ENCODE results near the gene SLC6A2. TPM values are rescaled to one million over a fixed set of nuclear protein-coding genes. Genes with fewer than 3 reads are reported as not detected.

SLC6A2 gene
- total RNA-seq, 2 donors from 2014 or later = 0.16 TPM; not detected in 1

DNA sequence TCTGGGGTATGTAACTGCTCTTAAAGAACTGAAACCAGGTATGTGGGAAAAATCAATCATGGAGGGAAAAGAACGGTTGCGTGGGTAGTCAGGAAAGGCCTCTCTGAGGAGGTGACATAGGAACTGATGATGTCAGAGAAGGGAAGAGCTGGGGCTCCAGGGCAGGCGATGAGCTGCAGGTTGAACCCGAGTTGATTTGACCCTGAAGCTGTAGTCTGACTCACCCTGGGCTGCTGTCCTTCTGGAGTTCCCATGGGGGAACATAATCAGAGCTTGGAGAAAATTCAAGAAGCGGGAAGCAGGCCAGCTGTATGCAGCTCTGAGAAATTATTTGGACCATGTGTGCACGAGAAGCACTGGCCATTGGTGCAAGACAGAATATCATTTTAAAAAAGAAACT lies 16.7 kb downstream of the SLC6A2 start:
- no peak for TF ChIP-seq CTCF (IDR thresholded peaks at IDR 0.05)
- no peak overlapping the region for H3K27ac ChIP-seq
- no peak for DNase-seq
- H3K9ac ChIP-seq (ENCODE audit: low read depth in 2 of 2, low read length in 2 of 2) = no peak overlapping the region
- H3K9me3 ChIP-seq = no peaks in the 10 kb centered on the region
- no peaks in the 10 kb centered on the region for H3K36me3 ChIP-seq
- no peaks in the 10 kb centered on the region for H3K4me1 ChIP-seq
- no peak overlapping the region for H3K4me3 ChIP-seq
- intact Hi-C loops (cut with DNase I) = no loop called here
- no peaks in the 10 kb centered on the region for H3K27me3 ChIP-seq

- H3K9me3 ChIP-seq = no peaks in the 10 kb centered on the region
- no peak for TF ChIP-seq CTCF (IDR thresholded peaks at IDR 0.05)
These were observed 22.5 kb downstream of the SLC6A2 start for GRCh38 chr16:55678161-55678821.

DNA sequence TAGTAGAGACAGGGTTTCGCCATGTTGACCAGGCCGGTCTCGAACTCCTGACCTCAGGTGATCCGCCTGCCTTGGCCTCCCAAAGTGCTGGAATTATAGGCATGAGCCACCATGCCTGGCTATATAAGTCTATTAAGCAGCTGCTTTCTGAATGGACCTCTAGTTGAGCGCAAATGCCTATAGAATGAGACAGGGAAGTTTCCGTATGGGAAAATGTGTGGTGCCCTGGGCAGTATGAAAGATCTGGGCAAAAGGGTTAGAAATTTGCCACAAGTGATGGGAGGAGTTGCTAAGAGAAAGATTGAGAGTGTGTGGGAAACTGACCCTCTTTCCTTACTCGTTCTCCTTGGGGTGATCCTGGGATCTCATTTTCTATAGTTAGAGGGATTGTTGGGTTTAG lies 26.3 kb downstream of the SLC6A2 start:
- no peaks in the 10 kb centered on the region for H3K27me3 ChIP-seq
- no peak overlapping the region for H3K4me3 ChIP-seq
- TF ChIP-seq CTCF (IDR thresholded peaks at IDR 0.05) = no peak
- H3K36me3 ChIP-seq = no peaks in the 10 kb centered on the region
- no peak overlapping the region for H3K9ac ChIP-seq (ENCODE audit: low read depth in 2 of 2, low read length in 2 of 2)
- no peak overlapping the region for H3K27ac ChIP-seq
- H3K4me1 ChIP-seq = no peaks in the 10 kb centered on the region
- no peak for DNase-seq
- intact Hi-C loops (cut with DNase I) = no loop called here
- no peaks in the 10 kb centered on the region for H3K9me3 ChIP-seq

More at GRCh38 chr16:55678161-55678821, 22.5 kb downstream of the SLC6A2 start:
- Histone ChIP-seq H3K36me3 (no peaks in the 10 kb centered on the region), H3K9ac (ENCODE audit: low read depth in 2 of 2, low read length in 2 of 2) (no peak overlapping the region), H3K4me1 (no peaks in the 10 kb centered on the region), H3K27me3 (no peaks in the 10 kb centered on the region), H3K4me3 (no peak overlapping the region), H3K27ac (no peak overlapping the region)
- intact Hi-C loops (cut with DNase I) = no loop called here
- no peak for DNase-seq

DNA sequence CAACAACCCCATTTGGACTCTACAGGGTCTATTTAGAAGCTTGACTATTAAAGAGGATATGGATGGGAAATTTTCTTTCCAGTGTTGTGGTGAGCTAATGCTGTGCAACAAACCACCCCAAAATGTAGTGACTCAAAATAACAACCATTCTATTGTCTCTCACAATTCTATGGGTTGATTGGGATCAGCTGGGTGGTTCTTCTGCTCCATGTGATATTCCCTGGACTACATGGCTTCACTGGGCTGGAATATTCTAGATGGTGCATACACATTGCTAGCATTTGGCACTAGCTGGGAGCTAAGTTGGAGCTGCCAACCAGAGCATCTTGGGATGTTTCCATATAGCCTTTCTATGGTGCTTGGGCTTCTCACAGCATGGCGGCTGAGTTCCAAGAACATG lies 30.2 kb downstream of the SLC6A2 start:
- Histone ChIP-seq H3K27me3 (no peaks in the 10 kb centered on the region), H3K9ac (ENCODE audit: low read depth in 2 of 2, low read length in 2 of 2) (no peak overlapping the region), H3K9me3 (no peaks in the 10 kb centered on the region), H3K36me3 (no peaks in the 10 kb centered on the region), H3K27ac (no peak overlapping the region), H3K4me3 (no peak overlapping the region), H3K4me1 (no peaks in the 10 kb centered on the region)
- intact Hi-C loops (cut with DNase I) = no loop called here
- no peak for TF ChIP-seq CTCF (IDR thresholded peaks at IDR 0.05)
- no peak for DNase-seq

DNA sequence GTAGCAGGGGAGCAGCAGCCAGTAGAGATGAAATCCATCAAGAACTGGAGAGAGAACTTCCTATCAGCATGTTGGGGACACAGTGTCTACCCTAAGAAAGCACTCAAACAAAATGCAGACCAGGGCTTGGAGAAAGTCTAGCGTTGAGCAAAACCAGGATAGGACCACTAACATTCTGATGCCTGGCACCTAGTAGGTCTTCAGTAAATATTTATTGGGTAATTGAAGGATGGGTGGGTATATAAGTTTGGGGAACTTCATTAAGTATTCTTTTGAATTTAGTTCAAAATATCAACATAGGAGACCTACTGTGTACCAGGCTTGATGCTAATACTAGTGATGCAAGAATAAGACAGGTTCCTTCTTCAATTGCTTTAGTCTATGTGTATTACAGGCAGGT lies 30.9 kb downstream of the SLC6A2 start:
- no peaks in the 10 kb centered on the region for H3K9me3 ChIP-seq
- H3K36me3 ChIP-seq = no peaks in the 10 kb centered on the region
- intact Hi-C loops (cut with DNase I) = no loop called here
- no peak for TF ChIP-seq CTCF (IDR thresholded peaks at IDR 0.05)
- no peaks in the 10 kb centered on the region for H3K27me3 ChIP-seq
- no peaks in the 10 kb centered on the region for H3K4me1 ChIP-seq
- H3K4me3 ChIP-seq = no peak overlapping the region
- H3K9ac ChIP-seq (ENCODE audit: low read depth in 2 of 2, low read length in 2 of 2) = no peak overlapping the region
- DNase-seq = no peak
- no peak overlapping the region for H3K27ac ChIP-seq

Measured in colonic mucosa (tissue), 4 donors.